HG03196 (cell line): ENCODE measurements around the gene SLC25A5.
"Not testable (repeated sequence)": the region's sequence is repeated elsewhere in the genome, so short reads cannot be mapped to it uniquely, and the experiment has no call there.

Experiments used
- ATAC-seq: cut with Tn5 transposase; IDR thresholded peaks from one replicate; pipeline ENCODE4 v1.9.1; 2021; ENCODE audit not compliant: unreplicated experiment

SLC25A5 gene

GRCh38 chrX:119502727-119503483 lies 34.7 kb downstream of the SLC25A5 start:
- no peak for ATAC-seq

DNA sequence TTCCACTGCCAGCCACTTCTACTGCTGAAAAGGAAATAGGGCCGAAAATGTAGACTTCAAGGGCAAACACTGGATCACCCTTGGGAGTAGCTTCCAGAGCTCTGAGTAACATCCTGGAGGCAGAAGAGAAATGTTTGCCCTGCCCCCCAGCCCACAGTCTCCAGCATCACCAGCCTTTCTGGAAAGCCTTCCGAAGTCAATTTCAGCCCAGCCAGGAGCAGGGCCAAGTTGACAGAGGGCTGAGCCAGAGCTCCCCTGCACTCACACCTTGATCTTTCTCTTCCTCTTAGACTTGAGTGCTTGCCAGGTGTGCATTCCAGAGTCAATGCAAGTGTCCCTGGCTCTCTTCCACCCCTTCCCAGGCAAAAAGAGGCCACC lies 35.2 kb downstream of the SLC25A5 start:
- ATAC-seq, result no peak

DNA sequence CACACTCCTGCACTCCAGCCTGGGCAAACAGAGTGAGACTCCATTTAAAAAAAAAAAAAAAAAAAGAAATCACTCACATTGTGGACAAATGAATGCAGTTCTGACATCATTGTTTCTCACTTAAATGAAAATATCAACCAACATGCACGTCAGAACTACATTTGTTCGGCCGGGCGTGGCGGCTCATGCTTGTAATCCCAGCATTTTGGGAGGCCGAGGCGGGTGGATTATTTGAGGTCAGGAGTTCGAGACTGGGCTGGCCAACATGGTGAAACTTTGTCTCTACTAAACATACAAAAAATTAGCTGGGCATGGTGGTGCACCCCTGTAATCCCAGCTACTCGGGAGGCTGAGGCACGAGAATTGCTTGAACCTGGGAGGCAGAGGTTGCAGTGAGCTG lies 36.9 kb downstream of the SLC25A5 start:
- ATAC-seq, result not testable (repeated sequence)

DNA sequence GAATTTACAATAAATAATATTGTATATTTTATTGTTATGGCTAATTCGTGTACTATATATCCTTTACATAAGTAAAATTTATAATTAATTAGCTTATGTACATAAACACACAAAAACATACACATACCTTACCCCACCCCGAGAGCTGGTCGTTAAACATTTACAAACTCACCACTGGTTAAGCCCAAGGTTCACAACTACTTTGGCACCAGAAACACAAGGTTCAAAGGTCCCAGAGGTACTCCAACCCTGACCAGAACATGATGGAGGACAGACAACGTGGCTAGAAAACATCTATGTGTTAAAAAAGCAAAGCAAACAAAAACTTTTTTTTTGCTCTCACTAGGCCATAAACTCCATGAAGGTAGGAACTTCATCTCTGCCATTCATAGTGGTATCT lies 37.7 kb downstream of the SLC25A5 start:
- ATAC-seq, result no peak

- ATAC-seq, result no peak
Observed at GRCh38 chrX:119507206-119507605, 39.0 kb downstream of the SLC25A5 start.

GRCh38 chrX:119512146-119512800 lies 44.0 kb downstream of the SLC25A5 start:
- no peak for ATAC-seq

DNA sequence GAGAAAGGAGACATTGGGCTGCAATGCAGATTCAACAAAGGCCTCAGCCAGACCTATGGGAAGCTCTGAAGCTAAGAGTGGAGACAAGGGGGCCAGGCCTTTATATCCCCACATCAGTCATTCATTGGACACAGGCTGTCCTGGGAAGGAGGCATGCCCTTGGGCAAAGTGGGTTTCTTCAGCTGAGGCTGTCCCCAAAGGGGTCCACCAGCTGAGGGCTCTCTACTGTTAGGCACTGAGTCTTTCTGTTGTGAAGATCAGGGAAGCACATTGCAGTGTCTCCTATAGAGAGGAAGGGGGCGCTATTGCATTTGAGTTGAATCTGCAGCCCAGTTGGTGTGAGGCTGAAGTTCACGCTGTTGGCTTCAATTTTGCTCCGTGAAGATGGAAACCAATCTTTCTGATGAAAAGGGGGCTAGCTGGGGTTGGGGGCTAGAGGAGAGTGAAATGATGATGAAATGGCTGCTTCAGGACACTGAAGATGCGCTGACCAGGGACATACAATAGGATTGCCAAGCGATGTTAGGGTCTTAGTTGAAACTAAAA lies 48.0 kb downstream of the SLC25A5 start:
- no peak for ATAC-seq

- no peak for ATAC-seq
Observed at GRCh38 chrX:119518371-119518770, 50.1 kb downstream of the SLC25A5 start.
